ENCODE results near the gene RNF26.
A peak's percentile ranks its signal among the peaks of the same experiment; 100 is the strongest.

The RNF26 gene

GRCh38 chr11:119334174-119334930 is at the start of gene RNF26:
TSS of gene RNF26 (plus strand) at chr11:119334527. CDS start at chr11:119335123, 596 bp downstream.
- peak; percentile 93 for DNase-seq (ENCODE audit: low read depth, low spot score)

- no peak for DNase-seq (ENCODE audit: low read depth, low spot score)
These were observed 48.9 kb upstream of the RNF26 start for GRCh38 chr11:119285431-119285830.

- DNase-seq (ENCODE audit: low read depth, low spot score) = no peak
These were observed 46.1 kb upstream of the RNF26 start for GRCh38 chr11:119288219-119288618.

- DNase-seq (ENCODE audit: low read depth, low spot score) = no peak
These were observed 43.3 kb upstream of the RNF26 start for GRCh38 chr11:119290894-119291497.

GRCh38 chr11:119293461-119293860 is 40.9 kb upstream of the RNF26 start:
- no peak for DNase-seq (ENCODE audit: low read depth, low spot score)

GRCh38 chr11:119295178-119295577 is 39.1 kb upstream of the RNF26 start:
- no peak for DNase-seq (ENCODE audit: low read depth, low spot score)

GRCh38 chr11:119297938-119298337 is 36.4 kb upstream of the RNF26 start:
- no peak for DNase-seq (ENCODE audit: low read depth, low spot score)

- no peak for DNase-seq (ENCODE audit: low read depth, low spot score)
These were observed 35.6 kb upstream of the RNF26 start for GRCh38 chr11:119298726-119299125.

GRCh38 chr11:119299416-119299815 is 34.9 kb upstream of the RNF26 start:
- DNase-seq (ENCODE audit: low read depth, low spot score) = no peak

GRCh38 chr11:119300198-119300964 is 33.9 kb upstream of the RNF26 start:
- DNase-seq (ENCODE audit: low read depth, low spot score) = no peak

- DNase-seq (ENCODE audit: low read depth, low spot score) = no peak
These were observed 31.1 kb upstream of the RNF26 start for GRCh38 chr11:119303227-119303718.

- no peak for DNase-seq (ENCODE audit: low read depth, low spot score)
These were observed 28.6 kb upstream of the RNF26 start for GRCh38 chr11:119305556-119306372.

GRCh38 chr11:119306373-119306890 is 27.9 kb upstream of the RNF26 start:
- DNase-seq (ENCODE audit: low read depth, low spot score) = no peak

GRCh38 chr11:119307219-119307618 is 27.1 kb upstream of the RNF26 start:
- DNase-seq (ENCODE audit: low read depth, low spot score) = no peak

- no peak for DNase-seq (ENCODE audit: low read depth, low spot score)
These were observed 26.4 kb upstream of the RNF26 start for GRCh38 chr11:119307974-119308373.

GRCh38 chr11:119309411-119309810 is 24.9 kb upstream of the RNF26 start:
- DNase-seq (ENCODE audit: low read depth, low spot score) = no peak

GRCh38 chr11:119309953-119310681 is 24.2 kb upstream of the RNF26 start:
- DNase-seq (ENCODE audit: low read depth, low spot score) = no peak

- DNase-seq (ENCODE audit: low read depth, low spot score) = no peak
These were observed 23.7 kb upstream of the RNF26 start for GRCh38 chr11:119310682-119311052.

- DNase-seq (ENCODE audit: low read depth, low spot score) = no peak
These were observed 19.6 kb upstream of the RNF26 start for GRCh38 chr11:119314726-119315125.

GRCh38 chr11:119315131-119316015 is 19.0 kb upstream of the RNF26 start:
- no peak for DNase-seq (ENCODE audit: low read depth, low spot score)

Measured in smooth muscle cell of the brain vasculature (primary cell).